ENCODE measurements around the gene KCNK1.

The KCNK1 gene

DNA sequence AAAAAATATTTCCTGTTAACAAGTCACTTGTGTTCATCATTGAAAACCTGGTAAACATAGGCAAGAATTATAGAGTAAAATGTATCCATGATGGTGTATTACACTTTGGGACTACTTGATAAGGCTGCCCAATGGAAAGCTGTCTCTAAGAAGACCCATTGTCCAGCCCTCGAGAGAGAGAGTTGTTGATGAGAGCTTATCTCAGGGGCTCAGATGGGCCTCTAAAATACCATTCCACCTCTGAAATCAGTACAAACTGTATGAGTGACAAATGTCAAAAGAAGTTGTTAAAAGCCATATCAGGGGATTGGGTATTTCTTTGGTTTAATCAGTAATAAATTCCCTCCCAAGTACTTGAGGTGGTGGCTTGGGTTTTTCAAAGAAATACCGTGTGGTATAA is 96.1 kb downstream of the KCNK1 start:
- Histone ChIP-seq H3K4me1 (ENCODE audit: insufficient read depth, low read length) (peaks cover 9% of the 10 kb centered on the region; the same call in 1 of the 2 replicates), H3K27ac (ENCODE audit: low read depth, low read length) (no peak overlapping the region), H3K27me3 (ENCODE audit: insufficient read depth, low read length) (no peaks in the 10 kb centered on the region), H3K4me3 (ENCODE audit: low read length) (no peak overlapping the region), H3K36me3 (ENCODE audit: insufficient read depth, low read length) (no peaks in the 10 kb centered on the region), H3K9ac (ENCODE audit: low read depth, low read length) (no peak overlapping the region), H3K9me3 (ENCODE audit: insufficient read depth, low read depth, low read length) (peaks cover 17% of the 10 kb centered on the region)
- 93% methylated on average over 2 of the region's 2 CpGs for WGBS

DNA sequence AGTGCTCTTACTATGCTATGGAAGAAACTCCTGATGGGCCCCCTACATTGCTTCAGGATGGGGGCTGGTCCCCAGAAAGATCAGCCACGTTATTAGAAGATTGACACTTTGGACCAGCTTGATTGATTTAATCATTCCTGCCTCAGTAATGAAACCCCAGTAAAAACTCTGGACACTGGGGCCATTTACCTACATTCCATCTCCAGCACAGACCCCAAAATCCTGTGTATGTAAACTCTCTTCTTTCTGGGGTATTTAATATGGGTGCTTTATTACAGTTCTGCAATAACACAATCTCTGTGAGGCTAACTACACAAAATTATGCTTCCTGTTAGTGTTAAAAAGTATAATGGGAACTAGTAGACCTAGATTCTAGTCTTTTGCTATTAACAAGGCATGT is 96.6 kb downstream of the KCNK1 start:
- Histone ChIP-seq H3K9me3 (ENCODE audit: insufficient read depth, low read depth, low read length) (peaks cover 17% of the 10 kb centered on the region), H3K27ac (ENCODE audit: low read depth, low read length) (no peak overlapping the region), H3K4me3 (ENCODE audit: low read length) (no peak overlapping the region), H3K9ac (ENCODE audit: low read depth, low read length) (no peak overlapping the region), H3K27me3 (ENCODE audit: insufficient read depth, low read length) (no peaks in the 10 kb centered on the region), H3K4me1 (ENCODE audit: insufficient read depth, low read length) (peaks cover 9% of the 10 kb centered on the region; the same call in 1 of the 2 replicates), H3K36me3 (ENCODE audit: insufficient read depth, low read length) (no peaks in the 10 kb centered on the region)
- 88% methylated on average over 1 of the region's 1 CpG for WGBS

- H3K4me1 ChIP-seq (ENCODE audit: insufficient read depth, low read length) = peaks cover 4% of the 10 kb centered on the region; the same call in 1 of the 2 replicates
- no peaks in the 10 kb centered on the region for H3K27me3 ChIP-seq (ENCODE audit: insufficient read depth, low read length)
- peaks cover 21% of the 10 kb centered on the region for H3K9me3 ChIP-seq (ENCODE audit: insufficient read depth, low read depth, low read length)
- H3K4me3 ChIP-seq (ENCODE audit: low read length) = no peak overlapping the region
- WGBS = 92% methylated on average over 4 of the region's 4 CpGs
- H3K27ac ChIP-seq (ENCODE audit: low read depth, low read length) = no peak overlapping the region
- no peak overlapping the region for H3K9ac ChIP-seq (ENCODE audit: low read depth, low read length)
- no peaks in the 10 kb centered on the region for H3K36me3 ChIP-seq (ENCODE audit: insufficient read depth, low read length)
Observed at GRCh38 chr1:233714631-233715217, 100.8 kb downstream of the KCNK1 start.

DNA sequence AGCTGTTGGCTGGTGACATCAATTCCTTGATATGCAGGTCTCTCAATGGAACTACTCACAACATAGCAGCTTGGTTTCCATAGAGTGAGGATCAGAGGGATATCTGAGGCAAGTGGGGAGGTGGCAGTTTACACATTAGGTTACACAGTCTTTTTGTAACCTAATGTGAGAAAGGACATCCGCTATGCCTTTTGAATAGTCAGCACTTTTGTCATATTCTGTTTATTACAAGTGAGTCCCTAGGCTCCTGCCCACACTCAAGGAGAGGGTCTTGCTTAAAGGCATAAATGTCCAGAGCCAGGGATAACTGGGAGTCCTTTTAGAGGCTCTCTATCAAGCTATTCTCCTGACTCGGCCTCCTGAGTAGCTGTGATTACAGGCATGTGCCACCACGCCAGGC is 104.2 kb downstream of the KCNK1 start:
- Histone ChIP-seq H3K4me3 (ENCODE audit: low read length) (no peak overlapping the region), H3K27ac (ENCODE audit: low read depth, low read length) (no peak overlapping the region), H3K4me1 (ENCODE audit: insufficient read depth, low read length) (peaks cover 13% of the 10 kb centered on the region; the same call in 1 of the 2 replicates), H3K9me3 (ENCODE audit: insufficient read depth, low read depth, low read length) (peaks cover 4% of the 10 kb centered on the region; the same call in 1 of the 2 replicates), H3K27me3 (ENCODE audit: insufficient read depth, low read length) (no peaks in the 10 kb centered on the region), H3K9ac (ENCODE audit: low read depth, low read length) (no peak overlapping the region), H3K36me3 (ENCODE audit: insufficient read depth, low read length) (no peaks in the 10 kb centered on the region)
- 93% methylated on average over 3 of the region's 3 CpGs for WGBS

GRCh38 chr1:233719655-233720341 is 105.9 kb downstream of the KCNK1 start:
- no peak overlapping the region for H3K27ac ChIP-seq (ENCODE audit: low read depth, low read length)
- peaks cover 13% of the 10 kb centered on the region; the same call in 1 of the 2 replicates for H3K4me1 ChIP-seq (ENCODE audit: insufficient read depth, low read length)
- no peak overlapping the region for H3K9ac ChIP-seq (ENCODE audit: low read depth, low read length)
- no peak overlapping the region for H3K4me3 ChIP-seq (ENCODE audit: low read length)
- peaks cover 4% of the 10 kb centered on the region; the same call in 1 of the 2 replicates for H3K9me3 ChIP-seq (ENCODE audit: insufficient read depth, low read depth, low read length)
- WGBS = 87% methylated on average over 4 of the region's 4 CpGs
- no peaks in the 10 kb centered on the region for H3K27me3 ChIP-seq (ENCODE audit: insufficient read depth, low read length)
- no peaks in the 10 kb centered on the region for H3K36me3 ChIP-seq (ENCODE audit: insufficient read depth, low read length)

DNA sequence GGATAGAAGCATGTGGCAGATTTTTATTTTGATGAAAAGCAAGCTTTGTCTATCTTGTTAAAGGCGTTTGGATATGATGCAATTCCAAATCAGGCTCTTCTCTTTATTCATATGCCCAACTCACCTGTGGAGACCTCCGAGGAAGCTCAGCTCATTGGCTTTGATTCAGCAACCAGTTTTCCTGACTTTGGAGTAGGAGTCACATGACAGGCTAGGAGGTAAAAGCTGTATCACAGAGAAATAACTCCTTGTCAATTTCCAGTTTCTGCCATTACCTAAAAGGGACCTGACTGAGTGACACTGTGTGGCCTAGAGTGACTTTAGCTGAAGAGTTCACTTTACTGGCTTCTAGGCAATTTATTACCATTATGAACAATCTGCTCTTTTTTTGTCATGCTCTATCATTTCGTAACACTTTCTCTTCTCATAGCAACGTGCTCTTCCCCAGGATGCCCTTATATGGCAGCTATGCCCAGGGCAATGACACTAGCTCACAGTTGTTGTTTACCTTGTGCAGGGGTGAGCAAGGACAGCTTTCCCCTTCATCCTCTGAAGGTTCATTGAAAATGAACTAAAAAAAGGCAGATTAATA is 107.2 kb downstream of the KCNK1 start:
- Histone ChIP-seq H3K9ac (ENCODE audit: low read depth, low read length) (no peak overlapping the region), H3K27me3 (ENCODE audit: insufficient read depth, low read length) (no peaks in the 10 kb centered on the region), H3K36me3 (ENCODE audit: insufficient read depth, low read length) (no peaks in the 10 kb centered on the region), H3K4me1 (ENCODE audit: insufficient read depth, low read length) (peaks cover 13% of the 10 kb centered on the region; the same call in 1 of the 2 replicates), H3K9me3 (ENCODE audit: insufficient read depth, low read depth, low read length) (peaks cover 4% of the 10 kb centered on the region; the same call in 1 of the 2 replicates), H3K27ac (ENCODE audit: low read depth, low read length) (no peak overlapping the region), H3K4me3 (ENCODE audit: low read length) (no peak overlapping the region)
- 74% methylated on average over 4 of the region's 4 CpGs for WGBS

Data from HUES64 (cell line).